Measurements from ENCODE around the gene SMURF1. TPM values are rescaled to one million over a fixed set of nuclear protein-coding genes. Genes with fewer than 3 reads are reported as not detected.

Gene SMURF1
- total RNA-seq, 1 donor from 2014 or later = 24.5 TPM

DNA sequence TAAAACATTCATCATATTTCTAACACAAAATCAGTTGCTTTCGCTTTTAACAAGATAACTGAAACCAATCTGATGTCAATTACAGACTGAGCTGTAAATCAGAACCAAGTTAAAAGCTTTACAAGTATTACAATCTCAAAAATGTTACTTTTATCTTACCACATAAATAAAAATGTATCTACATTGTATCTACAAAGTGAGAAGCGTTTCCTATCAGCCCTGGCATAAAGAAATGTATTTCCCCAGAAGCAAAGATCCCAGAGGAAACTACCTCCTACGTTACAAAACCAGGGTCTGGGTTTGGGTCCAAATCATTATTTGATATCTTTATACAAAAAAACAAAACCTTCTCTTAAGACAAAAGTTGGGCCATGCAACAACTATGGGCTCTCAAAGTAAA lies 2.6 kb downstream of the SMURF1 start:
- no peaks in the 10 kb centered on the region for H3K9me3 Mint-ChIP-seq
- DNase-seq (ENCODE audit: low read depth, low spot score) = no peak
- H3K27me3 Mint-ChIP-seq (ENCODE audit: low read depth) = no peaks in the 10 kb centered on the region
- H3K36me3 Mint-ChIP-seq (ENCODE audit: low read depth) = peaks cover 12% of the 10 kb centered on the region
- peak overlapping the region; percentile 92 for H3K4me3 Mint-ChIP-seq
- H3K4me1 Mint-ChIP-seq = peaks cover 53% of the 10 kb centered on the region
- no peak overlapping the region for H3K27ac Mint-ChIP-seq (ENCODE audit: unreplicated experiment)
- no peak for TF ChIP-seq CTCF (conservative IDR thresholded peaks at IDR 0.05)

- no peak overlapping the region for H3K27ac Mint-ChIP-seq (ENCODE audit: unreplicated experiment)
- no peak for DNase-seq (ENCODE audit: low read depth, low spot score)
- H3K4me1 Mint-ChIP-seq = peaks cover 53% of the 10 kb centered on the region
- no peak for TF ChIP-seq CTCF (conservative IDR thresholded peaks at IDR 0.05)
- H3K36me3 Mint-ChIP-seq (ENCODE audit: low read depth) = peaks cover 12% of the 10 kb centered on the region
- H3K9me3 Mint-ChIP-seq = no peaks in the 10 kb centered on the region
- no peaks in the 10 kb centered on the region for H3K27me3 Mint-ChIP-seq (ENCODE audit: low read depth)
- peak overlapping the region; percentile 92 for H3K4me3 Mint-ChIP-seq
Observed at GRCh38 chr7:99140813-99141212, 3.1 kb downstream of the SMURF1 start.

DNA sequence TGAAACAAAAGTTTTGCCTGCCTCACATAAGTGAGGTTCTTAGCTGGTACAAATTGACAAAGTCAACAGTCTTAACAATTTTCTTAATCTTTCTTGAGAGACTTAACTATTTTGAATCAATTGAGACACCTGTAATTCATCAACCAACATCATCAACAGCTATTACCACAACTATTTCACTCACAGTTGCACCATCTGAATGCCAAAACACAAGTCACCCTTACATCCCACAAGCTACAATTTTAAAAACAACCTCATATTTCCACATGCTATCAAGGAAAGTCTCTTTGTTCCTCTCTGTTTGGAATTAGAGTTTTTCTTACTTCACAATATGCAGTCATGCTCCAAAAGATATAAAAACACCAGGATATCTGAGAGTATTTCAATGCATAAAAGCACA lies 4.9 kb downstream of the SMURF1 start:
- Mint-ChIP-seq H3K27ac (ENCODE audit: unreplicated experiment) (no peak overlapping the region), H3K9me3 (no peaks in the 10 kb centered on the region), H3K4me1 (peaks cover 47% of the 10 kb centered on the region), H3K27me3 (ENCODE audit: low read depth) (no peaks in the 10 kb centered on the region), H3K36me3 (ENCODE audit: low read depth) (peaks cover 12% of the 10 kb centered on the region), H3K4me3 (peak overlapping the region; percentile 16)
- no peak for DNase-seq (ENCODE audit: low read depth, low spot score)
- TF ChIP-seq CTCF (conservative IDR thresholded peaks at IDR 0.05) = no peak

- peak; percentile 3 for DNase-seq (ENCODE audit: low read depth, low spot score)
- peaks cover 14% of the 10 kb centered on the region for H3K36me3 Mint-ChIP-seq (ENCODE audit: low read depth)
- no peak overlapping the region for H3K27ac Mint-ChIP-seq (ENCODE audit: unreplicated experiment)
- no peaks in the 10 kb centered on the region for H3K27me3 Mint-ChIP-seq (ENCODE audit: low read depth)
- peak overlapping the region; percentile 7 for H3K4me3 Mint-ChIP-seq
- peaks cover 3% of the 10 kb centered on the region for H3K9me3 Mint-ChIP-seq
- H3K4me1 Mint-ChIP-seq = peaks cover 52% of the 10 kb centered on the region
- TF ChIP-seq CTCF (conservative IDR thresholded peaks at IDR 0.05) = no peak
Observed at GRCh38 chr7:99137411-99138180, 6.3 kb downstream of the SMURF1 start.

- Mint-ChIP-seq H3K36me3 (ENCODE audit: low read depth) (peaks cover 11% of the 10 kb centered on the region), H3K4me1 (peaks cover 51% of the 10 kb centered on the region), H3K27me3 (ENCODE audit: low read depth) (no peaks in the 10 kb centered on the region), H3K27ac (ENCODE audit: unreplicated experiment) (no peak overlapping the region), H3K9me3 (peaks cover 3% of the 10 kb centered on the region), H3K4me3 (no peak overlapping the region)
- no peak for TF ChIP-seq CTCF (conservative IDR thresholded peaks at IDR 0.05)
- DNase-seq (ENCODE audit: low read depth, low spot score) = no peak
Observed at GRCh38 chr7:99135938-99136337, 8.0 kb downstream of the SMURF1 start.

All from neural crest cell (in vitro differentiated cells).